OCI-LY1 (cell line): ENCODE measurements around the gene CREB1.

Source experiments
- CTCF ChIP-seq: fragments of 200-600 bp; sonication (generic), shearing (Covaris generic); IDR thresholded peaks from 2 replicates; pipeline ENCODE4 v1.5.1; 2017; ENCODE audit warnings: mild to moderate bottlenecking, antibody characterized with exemption, low read length, moderate library complexity, mixed read lengths
- EZH2 ChIP-seq: fragments of 200-600 bp; sonication (generic), shearing (Covaris generic); IDR thresholded peaks from 2 replicates; pipeline ENCODE4 v1.8.0; 2017; ENCODE audit warnings: borderline replicate concordance, mixed run types, mild to moderate bottlenecking, antibody characterized with exemption, low read length, moderate library complexity, mixed read lengths

GRCh38 chr2:207498427-207498826, 31.3 kb upstream of the CREB1 start:
- TF ChIP-seq CTCF (no peak), EZH2 (no peak)
